ENCODE results near the gene SYNJ2.

Gene SYNJ2

DNA sequence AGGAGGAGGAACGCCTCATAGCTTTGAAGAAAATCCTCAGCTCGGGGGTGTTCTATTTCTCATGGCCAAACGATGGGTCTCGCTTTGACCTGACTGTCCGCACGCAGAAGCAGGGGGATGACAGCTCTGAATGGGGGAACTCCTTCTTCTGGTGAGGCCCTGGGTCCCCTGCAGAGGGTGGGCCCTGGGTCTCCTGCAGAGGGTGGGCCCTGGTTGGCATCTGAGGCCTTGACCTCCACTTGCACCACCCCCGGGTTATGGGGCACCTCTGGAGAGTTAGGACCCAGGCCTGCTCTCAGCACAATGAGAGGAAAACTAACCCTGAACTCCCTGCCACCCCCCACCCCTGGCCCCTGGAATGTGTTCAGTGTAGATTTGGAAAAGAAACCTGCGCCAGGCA is 47.2 kb downstream of the SYNJ2 start:
- no peak for DNase-seq (ENCODE audit: low read depth)

DNA sequence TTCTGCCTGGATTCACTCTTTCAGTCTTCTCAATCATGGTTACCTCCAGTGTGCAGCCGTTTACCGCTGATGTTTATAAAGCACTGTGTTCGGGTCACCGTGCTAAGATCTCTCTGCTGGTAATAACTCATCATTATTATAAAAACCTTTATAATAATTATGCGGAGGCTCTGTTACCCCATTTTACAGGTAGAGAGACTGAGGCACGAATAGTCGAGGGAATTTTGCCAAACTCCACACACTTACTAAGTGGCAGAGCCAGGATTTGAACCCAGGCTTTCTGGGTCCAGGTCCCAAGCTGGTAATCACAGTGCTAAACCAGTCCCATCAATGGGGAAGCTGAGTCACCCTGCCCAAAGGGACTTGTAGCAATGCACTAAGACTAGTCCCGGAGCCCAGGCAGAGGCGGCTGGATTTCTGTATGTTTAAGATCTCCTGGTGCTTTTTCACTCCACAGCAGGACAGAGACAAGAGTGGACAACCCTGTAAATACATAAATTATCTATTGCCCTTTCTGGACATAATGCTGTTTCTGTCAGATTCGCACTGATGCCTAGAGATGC is 48.1 kb downstream of the SYNJ2 start:
- DNase-seq (ENCODE audit: low read depth): no peak

DNA sequence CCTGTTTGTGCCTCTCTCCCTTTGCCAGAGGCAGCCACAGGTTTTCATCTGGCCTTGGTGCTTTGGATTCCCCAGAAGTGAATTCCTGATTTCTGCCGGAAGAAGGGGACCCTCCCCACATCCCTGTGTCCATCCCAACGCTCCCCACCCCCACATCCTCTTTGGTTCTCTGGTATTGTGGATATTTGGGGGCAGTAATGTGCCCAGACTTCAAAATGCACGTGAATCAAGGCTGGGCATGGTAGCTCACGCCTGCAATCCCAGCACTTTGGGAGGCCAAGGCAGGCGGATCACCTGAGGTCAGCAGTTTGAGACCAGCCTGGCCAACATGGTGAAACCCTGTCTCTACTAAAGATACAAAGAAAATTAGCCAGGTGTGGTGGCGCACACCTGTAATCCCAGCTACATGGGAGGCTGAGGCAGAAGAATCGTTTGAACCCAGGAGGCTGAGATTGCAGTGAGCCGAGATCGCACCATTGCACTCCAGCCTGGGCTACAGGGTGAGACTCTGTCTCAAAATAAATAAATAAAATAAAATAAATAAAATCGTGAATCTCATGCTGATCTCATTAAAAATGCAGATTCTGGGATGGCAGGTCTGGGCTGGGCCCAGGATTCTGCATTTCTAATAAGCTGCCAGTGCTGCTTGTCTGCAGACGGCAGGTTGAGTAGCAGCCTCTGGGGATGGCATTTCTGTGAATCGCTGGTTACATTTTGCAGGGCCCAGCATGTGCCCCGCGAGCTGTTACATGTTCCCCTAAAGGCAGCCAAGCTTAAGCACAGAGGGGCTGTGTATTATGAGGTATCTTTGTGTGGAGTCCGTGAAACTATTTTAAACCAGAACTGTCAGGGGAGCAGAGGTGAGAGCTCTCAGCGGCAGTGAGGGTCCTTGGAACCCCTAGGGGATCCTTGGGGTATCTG is 49.0 kb downstream of the SYNJ2 start:
- no peak for DNase-seq (ENCODE audit: low read depth)

DNA sequence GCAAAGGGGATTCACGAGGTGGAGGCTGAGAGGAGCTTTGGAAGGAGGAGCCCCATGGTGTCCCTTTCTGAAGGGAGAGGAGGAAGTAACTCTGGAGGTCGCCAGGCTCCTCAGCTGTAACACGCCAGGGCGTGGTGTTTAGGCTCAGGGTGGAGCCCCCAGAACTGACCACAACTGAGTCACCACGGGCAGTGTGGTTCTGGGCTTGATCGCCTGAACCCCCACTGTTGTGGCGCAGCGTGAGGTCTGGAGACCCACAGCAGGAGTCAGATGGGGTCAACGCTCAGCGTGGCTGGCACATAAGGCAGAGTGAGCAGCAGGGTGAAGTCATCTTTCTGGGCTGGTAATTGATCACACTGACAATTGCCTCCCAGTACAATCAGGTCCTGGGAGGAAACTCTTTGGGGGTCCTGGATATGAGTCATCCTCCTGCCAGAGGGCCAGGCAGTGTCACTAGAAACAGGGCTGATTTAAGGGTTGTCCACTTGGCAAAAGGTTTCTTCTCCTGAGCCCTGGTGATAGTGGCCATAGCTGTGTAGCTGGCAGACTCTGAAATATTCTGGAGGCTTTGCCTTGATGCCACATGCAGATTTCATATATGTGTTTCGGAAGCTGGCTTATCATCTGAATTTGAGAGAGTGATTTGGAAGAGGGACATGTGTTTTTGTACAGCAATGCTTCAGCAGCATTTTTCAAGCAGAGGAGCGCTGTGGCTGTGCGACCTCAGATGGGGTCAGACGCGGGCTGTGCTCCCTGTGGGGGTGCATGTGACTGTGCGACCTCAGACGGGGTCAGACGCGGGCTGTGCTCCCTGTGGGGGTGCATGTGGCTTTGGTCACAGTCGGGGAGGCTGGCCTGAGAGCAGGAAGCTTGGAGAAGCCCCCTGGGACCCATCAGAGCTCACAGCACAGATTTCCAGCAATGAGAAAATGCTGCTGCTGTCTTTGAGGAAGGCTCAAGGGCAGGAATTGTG is 50.0 kb downstream of the SYNJ2 start:
- DNase-seq (ENCODE audit: low read depth): no peak

DNA sequence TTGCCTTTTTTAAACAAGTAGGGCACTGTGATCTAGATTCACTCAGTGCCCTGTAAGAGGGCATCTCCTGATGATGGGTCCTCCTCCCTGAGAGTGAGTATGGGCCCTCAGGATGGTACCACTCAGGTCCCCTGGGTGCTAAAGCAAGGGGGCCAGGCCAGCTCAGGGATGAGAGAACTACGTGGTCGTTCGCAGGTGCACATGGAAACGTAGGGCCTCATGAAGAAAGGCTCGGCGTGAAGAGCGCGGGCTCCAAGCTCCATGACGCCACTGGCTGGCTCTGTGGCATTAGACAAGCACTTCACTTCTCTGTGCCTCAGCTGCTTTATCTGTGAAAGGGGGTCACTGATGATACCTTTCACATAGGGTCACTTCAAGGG is 50.7 kb downstream of the SYNJ2 start:
- DNase-seq (ENCODE audit: low read depth): no peak

DNA sequence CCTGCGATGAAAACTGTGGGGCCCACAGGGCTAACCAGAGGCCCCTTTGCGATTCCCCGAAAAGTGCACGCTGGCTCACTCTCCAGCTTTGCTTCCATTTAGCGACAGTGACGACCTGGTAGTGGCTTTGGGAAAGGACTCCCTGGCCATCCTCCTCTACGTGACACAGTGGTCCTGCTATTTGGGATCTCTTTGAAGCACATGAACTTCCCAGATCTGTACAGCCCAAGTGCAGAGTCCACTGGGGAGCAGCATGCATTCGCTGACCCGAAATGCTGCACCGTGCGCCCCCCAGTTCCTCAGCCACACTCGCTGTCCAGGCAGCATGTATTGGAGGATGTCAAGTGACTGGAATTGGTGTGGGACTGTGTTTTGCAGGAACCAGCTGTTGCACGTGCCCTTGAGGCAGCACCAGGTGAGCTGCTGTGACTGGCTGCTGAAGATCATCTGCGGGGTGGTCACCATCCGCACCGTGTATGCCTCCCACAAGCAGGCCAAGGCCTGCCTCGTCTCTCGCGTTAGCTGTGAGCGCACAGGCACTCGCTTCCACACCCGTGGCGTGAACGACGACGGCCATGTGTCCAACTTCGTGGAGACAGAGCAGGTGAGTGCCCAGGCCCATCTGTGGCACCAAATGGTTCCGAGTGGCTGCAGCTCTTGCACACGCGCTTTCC is 51.6 kb downstream of the SYNJ2 start:
- DNase-seq (ENCODE audit: low read depth): no peak

DNA sequence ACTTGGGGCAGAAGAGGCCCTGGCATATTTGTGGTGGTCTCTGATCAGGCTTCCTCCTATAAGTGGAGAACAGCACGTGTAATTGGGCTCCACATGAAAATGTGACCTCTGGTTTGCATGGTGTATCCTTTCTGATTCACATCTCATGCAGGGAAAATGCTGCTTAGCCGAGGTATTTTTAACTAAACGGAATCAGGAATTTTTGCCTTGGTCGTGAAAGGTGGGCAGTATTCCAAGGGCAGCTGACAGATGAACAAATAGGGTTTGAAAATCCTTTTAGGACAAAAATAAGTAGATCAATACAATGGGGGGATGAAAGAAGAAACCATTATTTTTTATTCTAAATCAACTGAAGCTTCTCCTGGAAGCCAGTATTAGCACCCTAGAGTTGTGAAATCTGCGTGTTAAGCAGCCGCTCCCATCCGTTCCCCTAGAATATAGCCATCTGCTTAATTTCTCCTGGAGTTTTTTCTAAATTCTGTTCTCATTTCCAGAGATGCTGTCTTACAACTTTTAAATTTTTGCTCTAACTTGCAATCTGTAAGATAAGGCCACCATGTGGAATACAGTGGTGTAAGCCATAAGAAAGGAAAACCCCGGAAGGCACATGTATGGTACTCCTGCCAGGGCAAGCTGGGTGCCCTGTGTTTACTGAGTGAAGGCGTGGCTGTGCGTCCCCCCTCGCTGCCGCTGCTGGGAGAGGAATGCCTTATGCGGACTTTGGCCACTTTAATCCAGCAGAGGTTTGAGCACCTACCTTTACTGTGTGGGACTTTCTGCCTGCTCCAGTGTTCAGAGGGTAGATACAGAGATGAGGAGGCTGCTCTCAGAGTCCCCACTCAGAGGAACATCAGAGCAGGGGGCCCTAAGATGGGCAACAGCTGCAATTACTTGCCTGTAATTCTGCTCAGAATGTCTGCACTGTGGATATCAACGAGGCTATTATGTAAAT is 52.4 kb downstream of the SYNJ2 start:
- DNase-seq (ENCODE audit: low read depth): no peak

DNA sequence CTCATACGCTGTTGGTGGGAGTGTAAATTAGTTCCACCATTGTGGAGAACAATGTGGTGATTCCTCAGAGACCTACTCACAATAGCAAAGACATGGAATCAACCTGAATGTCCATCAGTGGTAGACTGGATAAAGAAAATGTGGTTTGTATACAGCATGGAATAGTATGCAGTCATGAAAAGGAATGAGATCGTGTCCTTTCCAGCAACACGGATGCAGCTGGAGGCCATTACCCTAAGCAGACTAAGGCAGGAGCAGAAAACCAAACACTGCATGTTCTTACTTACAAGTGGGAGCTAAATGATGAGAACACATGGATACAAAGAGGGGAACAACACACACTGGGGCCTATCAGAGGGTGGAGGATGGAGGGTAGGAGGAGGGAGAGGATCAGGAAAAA is 54.6 kb downstream of the SYNJ2 start:
- DNase-seq (ENCODE audit: low read depth): no peak

DNA sequence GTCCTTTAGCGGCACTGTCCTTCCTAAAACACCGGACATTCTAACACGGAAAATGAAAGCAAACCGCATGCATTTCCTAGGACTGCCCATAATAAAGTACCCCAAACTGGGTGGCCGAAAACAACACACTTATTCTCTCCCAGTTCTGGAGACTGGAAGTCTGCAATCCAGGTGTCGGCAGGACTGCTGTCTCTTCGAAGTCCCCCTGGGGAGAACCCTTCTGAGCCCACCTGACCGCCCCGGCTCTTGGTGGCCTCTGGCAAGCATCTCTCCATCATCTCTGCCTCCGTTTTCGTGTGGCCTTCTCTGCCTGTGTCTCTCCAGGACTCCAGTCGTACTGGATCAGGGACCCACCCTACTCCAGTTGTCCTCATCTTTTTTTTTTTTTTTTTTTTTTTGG is 55.4 kb downstream of the SYNJ2 start:
- no peak for DNase-seq (ENCODE audit: low read depth)

DNA sequence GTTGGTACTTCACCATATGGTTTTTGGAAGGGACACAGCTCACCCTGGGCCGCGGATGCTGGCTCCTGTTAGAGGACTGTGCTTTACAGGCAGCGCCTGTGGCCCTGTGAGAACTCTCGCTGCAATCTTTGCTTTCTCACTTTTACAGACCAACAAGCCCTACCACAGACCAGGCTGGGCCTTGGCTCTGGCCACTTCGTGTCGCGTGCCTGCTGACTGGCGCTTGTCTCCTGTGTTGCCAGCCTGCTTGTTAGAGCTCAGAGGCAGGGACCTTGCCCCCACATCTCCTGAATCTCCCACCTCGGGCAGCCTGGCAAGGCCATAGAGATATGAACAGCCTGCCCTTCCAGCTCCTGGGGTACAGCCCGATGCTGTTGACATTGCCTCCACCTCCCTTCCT is 56.1 kb downstream of the SYNJ2 start:
- DNase-seq (ENCODE audit: low read depth): no peak

DNA sequence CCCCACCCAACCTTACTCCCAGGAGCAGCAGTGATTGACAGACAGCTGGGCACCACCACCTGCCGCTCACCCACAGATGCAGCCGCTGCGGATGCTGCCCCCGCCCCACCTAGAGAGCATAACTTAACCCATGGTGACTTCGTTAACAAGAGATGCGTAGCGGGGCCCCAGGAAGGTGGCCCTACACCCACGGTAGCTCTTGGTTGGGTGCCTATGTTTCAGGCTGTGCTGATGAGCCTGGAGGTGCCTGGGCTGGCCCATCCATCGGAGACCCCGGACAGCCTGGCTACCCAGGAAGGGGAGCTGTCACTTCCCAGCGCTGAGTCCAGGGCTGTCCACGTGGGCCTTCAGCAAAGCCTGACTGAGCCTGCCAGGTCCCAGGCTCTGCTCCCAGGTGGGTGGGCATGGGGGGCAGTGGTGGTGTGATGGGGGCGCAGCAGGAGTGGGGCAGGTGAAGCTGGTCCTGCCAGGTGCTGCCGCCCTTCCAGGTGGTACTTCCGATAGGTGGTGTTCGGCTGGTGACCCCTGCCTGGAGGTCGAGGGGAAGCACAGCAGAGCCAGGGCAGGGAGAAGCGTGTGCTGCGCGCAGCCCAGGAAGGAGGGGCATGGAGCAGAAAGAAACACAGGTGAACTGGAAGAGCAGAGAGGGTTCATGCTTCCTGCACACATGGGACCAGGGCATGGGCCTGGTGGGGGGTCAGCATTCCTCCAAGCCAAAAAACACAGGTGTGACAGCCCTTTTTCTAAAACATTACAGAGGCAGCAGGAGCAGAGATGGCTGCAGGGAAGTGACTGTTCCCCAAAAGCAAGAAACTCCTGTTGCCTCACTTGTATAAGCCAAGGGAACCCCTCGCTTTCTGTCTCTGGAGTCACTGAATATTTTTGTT is 56.9 kb downstream of the SYNJ2 start:
- DNase-seq (ENCODE audit: low read depth): no peak

DNA sequence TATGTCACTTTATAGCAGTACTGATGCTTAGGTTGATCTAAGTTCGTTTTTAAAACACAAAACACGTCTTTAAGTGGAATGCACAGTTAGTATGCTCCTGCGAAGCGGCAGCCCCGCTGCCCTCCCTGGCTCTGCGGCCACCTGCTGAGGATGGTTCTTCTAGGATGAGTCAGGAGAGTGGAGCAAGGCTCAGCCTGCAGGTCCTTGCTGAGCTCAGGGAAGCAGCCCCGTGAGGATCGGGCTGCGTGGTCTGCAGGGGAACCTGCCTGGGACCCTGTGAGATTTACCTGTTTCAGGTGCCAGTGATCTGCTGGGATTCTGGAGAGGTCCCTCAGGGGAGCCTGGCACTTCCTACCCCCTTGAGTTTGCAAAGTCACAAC is 57.5 kb downstream of the SYNJ2 start:
- DNase-seq (ENCODE audit: low read depth): no peak

DNA sequence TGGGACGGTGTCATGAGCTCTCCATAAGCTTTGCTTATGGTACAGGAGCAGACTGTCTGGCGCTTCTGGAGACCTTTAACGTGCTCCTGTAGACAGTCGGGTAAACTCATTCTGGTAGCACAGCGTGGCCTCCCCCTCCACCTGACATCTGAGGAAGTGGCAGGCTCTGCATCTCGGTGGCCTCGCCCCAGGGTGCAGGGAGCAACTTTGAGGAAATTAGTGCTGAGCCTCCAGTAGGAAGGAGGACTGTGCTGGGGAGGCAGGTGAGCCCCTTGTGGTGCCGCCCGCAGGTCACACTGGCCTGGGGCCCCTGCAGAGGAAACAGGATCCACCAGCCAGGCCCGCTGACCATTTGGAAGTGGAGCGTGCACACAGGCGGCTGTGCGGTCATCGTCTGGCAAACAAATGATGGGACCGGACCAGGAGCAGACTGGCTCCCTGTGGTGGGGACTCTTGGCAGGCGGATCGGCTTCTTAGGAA is 57.9 kb downstream of the SYNJ2 start:
- DNase-seq (ENCODE audit: low read depth): no peak

DNA sequence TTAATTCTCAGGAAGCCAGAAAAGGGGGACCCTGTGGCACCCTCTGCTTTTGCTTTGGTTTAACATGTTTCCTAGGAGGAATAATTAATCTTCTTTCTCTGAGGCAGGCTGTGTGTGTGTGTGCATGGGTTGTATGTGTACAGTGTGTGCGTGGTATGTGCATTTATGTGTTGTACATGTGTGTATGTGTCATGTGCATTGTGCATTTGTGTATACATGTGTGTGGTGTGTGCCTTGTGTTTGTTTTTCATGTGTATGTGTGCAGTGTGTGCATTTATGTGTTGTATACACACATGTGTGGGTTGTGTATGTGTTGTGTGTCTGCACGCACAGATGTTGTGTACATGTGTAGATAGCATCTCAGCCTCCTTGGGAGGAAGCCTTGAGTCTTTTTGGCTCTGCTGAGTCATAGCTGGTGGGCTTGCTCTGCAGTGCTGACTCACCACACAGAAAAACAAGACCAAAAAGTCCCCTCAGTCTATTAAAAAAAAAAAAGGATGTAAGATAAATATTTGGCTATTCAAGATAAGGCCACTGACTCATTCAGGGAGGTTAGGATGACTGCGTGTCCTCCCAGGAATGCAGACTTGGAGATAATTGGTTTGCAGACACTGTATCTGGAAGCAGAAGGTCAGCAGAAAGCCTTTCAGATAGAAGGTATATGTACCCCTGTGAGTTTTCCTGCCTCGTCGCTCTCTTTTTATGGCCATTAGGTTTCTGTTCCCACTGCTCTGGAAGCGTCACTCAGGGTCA is 58.6 kb downstream of the SYNJ2 start:
- no peak for DNase-seq (ENCODE audit: low read depth)

DNA sequence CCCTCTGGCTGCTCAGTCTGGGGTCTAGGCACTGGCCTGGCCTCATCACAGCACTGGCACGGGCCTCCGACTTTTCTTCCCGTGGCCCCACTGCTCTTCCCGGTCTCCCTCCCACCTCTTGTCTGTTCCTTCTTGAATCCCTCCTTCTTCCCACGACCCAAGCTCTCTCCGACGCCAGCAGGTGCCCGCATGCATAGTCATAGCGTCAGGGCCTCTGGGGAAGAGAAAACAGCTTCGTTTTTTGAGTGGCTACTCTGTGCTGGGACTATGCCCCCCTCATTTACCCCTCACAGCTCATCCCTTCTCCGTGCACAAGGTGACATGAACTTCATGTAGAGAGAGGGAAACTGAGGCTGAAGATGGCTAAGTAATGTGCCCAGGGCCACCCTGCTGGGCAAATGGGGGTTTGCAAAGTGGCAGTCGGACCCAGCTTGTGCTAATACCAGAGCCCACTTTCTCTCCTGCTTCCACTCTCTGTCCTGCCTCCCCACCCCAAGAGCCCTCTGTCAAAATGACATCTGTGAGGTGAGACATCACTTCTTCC is 59.2 kb downstream of the SYNJ2 start:
- DNase-seq (ENCODE audit: low read depth): no peak

DNA sequence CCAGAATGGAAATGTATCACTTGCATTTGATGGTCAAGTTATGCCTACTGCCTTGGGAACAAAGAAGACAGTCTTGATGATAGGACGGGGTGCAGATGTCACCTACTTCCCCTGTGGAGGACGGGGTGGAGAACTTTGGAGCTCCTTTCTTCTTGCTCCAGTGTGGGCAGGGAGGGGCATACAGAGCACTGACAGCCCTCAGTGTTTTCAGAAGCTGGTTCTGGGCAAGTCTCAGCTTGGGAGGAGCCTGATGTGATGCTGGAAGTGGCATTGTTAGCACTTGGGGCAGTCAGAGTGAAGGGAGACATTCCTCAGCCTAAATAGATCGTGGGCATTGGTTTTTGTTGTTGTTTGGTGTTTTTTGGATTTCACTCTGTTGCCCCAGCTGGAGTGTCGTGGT is 59.7 kb downstream of the SYNJ2 start:
- DNase-seq (ENCODE audit: low read depth): no peak

DNA sequence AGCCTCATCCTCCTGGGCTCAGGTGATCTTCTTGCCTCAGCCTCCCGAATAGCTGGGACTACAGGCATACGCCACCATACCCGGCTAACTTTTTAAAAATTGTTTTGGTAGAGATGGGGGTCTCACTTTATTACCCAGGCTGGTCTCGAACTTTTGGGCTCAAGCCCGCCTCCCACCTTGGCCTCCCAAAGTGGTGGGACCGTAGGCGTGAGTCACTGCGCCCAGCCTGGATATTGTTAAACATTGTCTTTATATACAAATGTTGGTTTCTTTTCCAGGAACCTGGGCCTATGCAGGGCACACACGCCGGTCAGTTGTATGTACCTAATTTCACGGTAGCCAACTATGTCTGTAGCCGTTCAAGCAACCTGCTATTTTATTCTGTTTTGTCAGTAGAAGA is 60.1 kb downstream of the SYNJ2 start:
- no peak for DNase-seq (ENCODE audit: low read depth)

DNA sequence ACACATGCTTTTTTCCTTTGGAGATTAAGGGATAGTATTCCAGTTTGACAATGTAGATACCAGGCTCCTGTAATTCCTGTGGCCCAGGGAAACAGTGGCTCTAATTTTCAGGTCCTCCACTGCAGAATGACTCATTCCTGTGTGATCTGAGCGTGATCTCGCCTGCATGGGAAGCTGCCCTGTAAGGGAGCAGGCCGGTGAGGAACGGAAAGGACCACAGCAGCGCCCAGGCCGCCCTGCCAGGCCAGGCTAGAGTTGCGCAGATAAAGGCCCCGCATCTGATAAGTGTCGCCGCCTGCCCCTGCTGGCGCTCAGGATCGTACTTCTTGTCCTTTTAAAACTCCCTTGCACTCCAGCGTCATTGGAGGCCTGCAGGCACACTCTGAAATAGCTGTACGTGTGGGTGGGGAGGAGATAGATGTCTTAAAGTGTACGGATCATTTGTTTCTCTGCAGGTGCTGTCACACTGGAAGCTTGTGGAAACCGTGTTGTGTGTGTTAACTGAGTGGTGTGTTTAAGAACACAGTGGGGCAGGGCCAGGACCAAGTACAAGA is 60.7 kb downstream of the SYNJ2 start:
- no peak for DNase-seq (ENCODE audit: low read depth)
